K562 (cell line): ENCODE measurements around the gene SLC12A3. TPM values are rescaled to one million over a fixed set of nuclear protein-coding genes. Genes with fewer than 3 reads are reported as not detected.
A peak's percentile ranks its signal among the peaks of the same experiment; 100 is the strongest.

Experiments used
- ATAC-seq: fragments of 200-7000 bp; cut with Tn5 transposase; 3 replicates; pipeline ENCODE4 v1.9.1; 2020; ENCODE audit warnings: moderate library complexity
- BruUV-seq: library from RNA; stranded (reverse); fragments of 400-500 nt; replicated peaks from 2 replicates; lab custom pipeline; 2021; lab: Mats Ljungman, UMichigan
- CTCF ChIA-PET: fragments of 300-600 bp; formaldehyde crosslinking; extraction: SDS; loops from one replicate; lab custom pipeline; 2021; ENCODE audit warnings: low intra/inter-chr PET ratio; lab: Yijun Ruan, JAX
- POLR2A ChIA-PET: fragments of 300-600, 350-650 bp; sonication (Branson Sonifier 250); formaldehyde crosslinking; extraction: SDS; loops from one replicate; lab custom pipeline; 2021; ENCODE audit warnings: antibody characterized with exemption, inconsistent platforms; lab: Yijun Ruan, JAX
- DNase-seq, 4 experiments: peaks; one replicate each; pipeline versions ENCODE4 v3.0.0 to v3.0.0-alpha.2; 2011 to 2018; ENCODE audit warnings: low spot score in 3 of 4, mixed read lengths in 3 of 4; ENCODE audit errors: extremely low read depth in 1 of 4
- FAIRE-seq: peaks from 2 replicates; lab custom pipeline; 2011; peaks lifted over from hg19 to GRCh38; lab: Jason Lieb, UNC
- H2AFZ ChIP-seq: 2 replicates; pipeline ENCODE4 v1.6.0; 2011; ENCODE audit warnings: low read depth, low read length, control low read depth, inconsistent platforms
- H3K27ac ChIP-seq: fragments of 200-600 bp; 3 replicates; pipeline ENCODE4 v1.8.0; 2011; ENCODE audit warnings: low read depth, mild to moderate bottlenecking, control low read depth, inconsistent platforms, low read length, moderate library complexity, mixed read lengths; ENCODE audit errors: extremely low read depth
- H3K27me3 ChIP-seq, 2 experiments: fragments of 300-600 bp in 1 of 2; 2 replicates in 1 of 2; 3 replicates in 1 of 2; pipeline versions ENCODE4 v1.6.0 to v1.8.0; 2011; ENCODE audit warnings: inconsistent platforms in 2 of 2, low read length in 2 of 2, mild to moderate bottlenecking in 1 of 2, mixed read lengths in 1 of 2, moderate library complexity in 1 of 2; ENCODE audit not compliant: control insufficient read depth in 2 of 2, insufficient read depth in 2 of 2
- H3K36me3 ChIP-seq: fragments of 300-600 bp; 3 replicates; pipeline ENCODE4 v1.8.0; 2011; ENCODE audit warnings: mild to moderate bottlenecking, low read length, inconsistent platforms; ENCODE audit not compliant: control insufficient read depth, insufficient read depth
- H3K4me1 ChIP-seq, 2 experiments: fragments of 200-600 bp in 1 of 2; replicated peaks in 1 of 2; 2 replicates in 1 of 2; 3 replicates in 1 of 2; pipeline versions ENCODE4 v1.5.1 to v1.8.0; 2011; ENCODE audit warnings: inconsistent platforms in 2 of 2, low read length in 2 of 2, mild to moderate bottlenecking in 1 of 2, mixed read lengths in 1 of 2, moderate library complexity in 1 of 2; ENCODE audit not compliant: control insufficient read depth in 2 of 2, insufficient read depth in 2 of 2
- H3K4me2 ChIP-seq: 2 replicates; pipeline ENCODE4 v1.6.1; 2011; ENCODE audit warnings: low read length, control low read depth, inconsistent platforms, mixed read lengths; ENCODE audit not compliant: insufficient read depth
- H3K4me3 ChIP-seq: fragments of 200-600 bp; sonication (generic), shearing (Covaris generic); 2 replicates; pipeline ENCODE4 v1.5.1; 2016; ENCODE audit warnings: control low read depth, inconsistent platforms
- H3K79me2 ChIP-seq: fragments of 200-600 bp; 3 replicates; pipeline ENCODE4 v1.8.0; 2011; ENCODE audit warnings: low read length, inconsistent platforms; ENCODE audit not compliant: control insufficient read depth, insufficient read depth
- H3K9ac ChIP-seq, 2 experiments: 2 replicates each; pipeline versions ENCODE4 v1.6.0 to v1.6.1; 2011; ENCODE audit warnings: low read depth in 2 of 2, low read length in 2 of 2, control low read depth in 1 of 2, inconsistent platforms in 1 of 2, mild to moderate bottlenecking in 1 of 2, mixed read lengths in 1 of 2; ENCODE audit not compliant: insufficient read depth in 1 of 2
- H3K9me1 ChIP-seq: one replicate; pipeline ENCODE4 v1.6.0; 2011; ENCODE audit warnings: inconsistent platforms, mild to moderate bottlenecking, low read length, moderate library complexity; ENCODE audit not compliant: control insufficient read depth, insufficient read depth
- H3K9me3 ChIP-seq: replicated peaks from 2 replicates; pipeline ENCODE4 v1.5.1; 2011; ENCODE audit warnings: low read depth, low read length, inconsistent platforms; ENCODE audit not compliant: control insufficient read depth, insufficient read depth
- H4K20me1 ChIP-seq: replicated peaks from 2 replicates; pipeline ENCODE4 v1.6.1; 2011; ENCODE audit warnings: low read length, inconsistent platforms, mixed read lengths; ENCODE audit not compliant: control insufficient read depth, insufficient read depth
- CREB3 ChIP-seq: fragments of 450-650 bp; conservative IDR thresholded peaks from 2 replicates; pipeline ENCODE4 v1.6.1; 2016; ENCODE audit warnings: missing genetic modification characterization, low read depth, mild to moderate bottlenecking, missing compliant biosample characterization, moderate library complexity
- NUFIP1 ChIP-seq: fragments of 450-650 bp; IDR thresholded peaks from 2 replicates; pipeline ENCODE4 v1.6.1; 2018; ENCODE audit not compliant: partially characterized antibody
- PTTG1 ChIP-seq: fragments of 450-650 bp; IDR thresholded peaks from 2 replicates; pipeline ENCODE4 v1.6.1; 2016; ENCODE audit warnings: low read depth, mild to moderate bottlenecking, missing genetic modification characterization, missing compliant biosample characterization
- ZNF324 ChIP-seq: fragments of 250-450 bp; sonication (Bioruptor Pico); IDR thresholded peaks from 2 replicates; pipeline ENCODE4 v1.4.0; 2020; ENCODE audit warnings: mild to moderate bottlenecking
- ZNF584 ChIP-seq: fragments of 200-800 bp; sonication (Bioruptor generic); IDR thresholded peaks from 2 replicates; pipeline ENCODE4 v1.6.1; 2016; ENCODE audit warnings: low read depth, mild to moderate bottlenecking, missing genetic modification characterization, missing compliant biosample characterization
- ZNF77 ChIP-seq: fragments of 250-450 bp; sonication (Bioruptor Pico); IDR thresholded peaks from 2 replicates; pipeline ENCODE4 v1.5.0; 2020
- WGBS: fragments of 100-300 bp; shearing (Covaris generic); methylation state at CpG from one replicate; pipeline ENCODE4 v1.1.6; 2016; ENCODE audit warnings: low coverage, mixed read lengths; ENCODE audit not compliant: insufficient coverage; ENCODE audit errors: missing lambda C conversion rate; 5-methylcytosine and 5-hydroxymethylcytosine counted together
- in situ Hi-C: fragments of 300-500 bp; cut with MboI; formaldehyde crosslinking; loops from 4 replicates; pipeline ENCODE4 v1.15.0; 2018; ENCODE audit warnings: inconsistent platforms, mixed read lengths
- intact Hi-C: fragments of 100-400 bp; cut with micrococcal nuclease; formaldehyde crosslinking; loops from 2 replicates; pipeline ENCODE4 v1.14.2; 2022
- polyA plus RNA-seq, 8 experiments: library from polyadenylated mRNA; depleted of rRNA in 4 of 8; stranded (reverse) in 5 of 8; unstranded in 3 of 8; fragments of >200 nt; fragmentation: Nextera tagmentation in 2 of 8; fragmentation: Illumina TruSeq in 1 of 8; extraction: Ambion mirVana in 2 of 8; extraction: Trizol in 1 of 8; gene quantifications; 2 replicates each; pipeline versions ENCODE4 v1.2.1 to v1.2.3, GENCODE V29; 2011 to 2014; ENCODE audit warnings: inconsistent platforms in 1 of 8, missing spikeins in 1 of 8
- total RNA-seq, 7 experiments: library from RNA; depleted of rRNA in 6 of 7; stranded (reverse); fragments of >200 nt in 6 of 7; fragmentation: Illumina TruSeq in 2 of 7; extraction: Trizol in 2 of 7; gene quantifications; 2 replicates each; pipeline versions ENCODE4 v1.2.1 to v1.2.3, GENCODE V29; 2011 to 2021; ENCODE audit warnings: low replicate concordance in 1 of 7

Gene SLC12A3
- total and polyA plus RNA-seq, 9 of the 15 experiments (the other 6 are each of a cell fraction or from before 2014, with no cell fraction given): not detected

- Histone ChIP-seq H2AFZ (no peak overlapping the region), H3K9me3 (no peaks in the 10 kb centered on the region), H3K4me2 (no peak overlapping the region; the same call in 1 of the 2 replicates), H3K9me1 (no peaks in the 10 kb centered on the region), H3K9ac (peak overlapping the region in 1 of 2 experiments; percentile 45; a peak in 1 of 4 replicates), H3K27me3 (no peaks in the 10 kb centered on the region), H3K36me3 (peaks cover 95% of the 10 kb centered on the region), H3K4me3 (no peak overlapping the region), H3K4me1 (peaks cover 0 to 13% of the 10 kb centered on the region in 2 experiments; a peak in 3 of 5 replicates), H4K20me1 (no peaks in the 10 kb centered on the region), H3K27ac (no peak overlapping the region), H3K79me2 (no peaks in the 10 kb centered on the region)
- no TSS peak for BruUV-seq
- DNase-seq (no peak), FAIRE-seq (peak; percentile 19), ATAC-seq (peak; percentile 28; the same call in 2 of the 3 replicates)
- ChIA-PET CTCF (no interaction called here), POLR2A (no interaction called here)
- WGBS: 56% methylated on average over 2 of the region's 2 CpGs
- intact Hi-C loops (no loop called here), in situ Hi-C loops (no loop called here)
- TF ChIP-seq ZNF77 (no peak), CREB3 (tag) (no peak), ZNF584 (0 out of 2 replicates have a peak, but pooled peaks have one; percentile 5), ZNF324 (CRISPR knock-in tag) (no peak), NUFIP1 (no peak), PTTG1 (tag) (no peak)
These were observed 29.7 kb upstream of the SLC12A3 start for GRCh38 chr16:56835320-56835719.
